Measurements from ENCODE around the gene SLC22A13. TPM values are rescaled to one million over a fixed set of nuclear protein-coding genes. Genes with fewer than 3 reads are reported as not detected.

The SLC22A13 gene
- total and polyA plus RNA-seq, 10 of the 15 experiments (the other 5 are each of a cell fraction or from before 2014, with no cell fraction given): 0.03 to 0.19 (median 0.11) TPM; not detected in 5

DNA sequence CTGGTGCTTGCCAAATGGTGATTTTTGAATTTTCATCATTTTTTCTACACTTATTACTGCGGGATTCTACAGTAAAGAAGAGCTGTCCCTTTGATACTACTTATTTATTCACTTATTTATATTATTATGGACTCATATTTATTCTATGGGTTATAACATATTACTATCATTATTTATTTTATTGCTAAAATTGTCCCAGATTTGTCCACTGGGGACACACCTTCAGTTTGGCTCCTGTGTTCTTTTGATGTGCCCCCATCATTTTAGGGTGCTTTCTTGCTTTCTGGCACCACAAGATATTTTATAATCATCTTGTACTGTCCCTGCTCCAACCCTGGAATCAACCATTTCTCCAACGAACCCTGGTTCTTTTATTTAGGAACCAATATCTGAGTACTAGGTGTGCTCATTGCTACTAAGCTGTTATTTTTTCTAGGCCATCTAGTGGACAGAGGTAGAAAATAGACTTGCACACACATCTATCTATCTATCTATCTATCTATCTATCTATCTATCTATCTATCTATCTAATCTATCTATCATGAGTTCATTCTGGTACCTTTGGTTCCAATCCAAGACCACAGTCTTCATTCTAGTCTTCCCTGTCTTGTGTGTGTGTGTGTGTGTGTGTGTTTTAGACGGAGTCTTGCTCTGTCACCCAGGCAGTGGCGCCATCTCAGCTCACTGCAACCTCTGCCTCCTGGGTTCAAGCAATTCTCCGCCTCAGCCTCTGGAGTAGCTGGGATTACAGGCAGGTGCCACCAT is 32.5 kb downstream of the SLC22A13 start (continued):
- TF ChIP-seq, protein P1, sequence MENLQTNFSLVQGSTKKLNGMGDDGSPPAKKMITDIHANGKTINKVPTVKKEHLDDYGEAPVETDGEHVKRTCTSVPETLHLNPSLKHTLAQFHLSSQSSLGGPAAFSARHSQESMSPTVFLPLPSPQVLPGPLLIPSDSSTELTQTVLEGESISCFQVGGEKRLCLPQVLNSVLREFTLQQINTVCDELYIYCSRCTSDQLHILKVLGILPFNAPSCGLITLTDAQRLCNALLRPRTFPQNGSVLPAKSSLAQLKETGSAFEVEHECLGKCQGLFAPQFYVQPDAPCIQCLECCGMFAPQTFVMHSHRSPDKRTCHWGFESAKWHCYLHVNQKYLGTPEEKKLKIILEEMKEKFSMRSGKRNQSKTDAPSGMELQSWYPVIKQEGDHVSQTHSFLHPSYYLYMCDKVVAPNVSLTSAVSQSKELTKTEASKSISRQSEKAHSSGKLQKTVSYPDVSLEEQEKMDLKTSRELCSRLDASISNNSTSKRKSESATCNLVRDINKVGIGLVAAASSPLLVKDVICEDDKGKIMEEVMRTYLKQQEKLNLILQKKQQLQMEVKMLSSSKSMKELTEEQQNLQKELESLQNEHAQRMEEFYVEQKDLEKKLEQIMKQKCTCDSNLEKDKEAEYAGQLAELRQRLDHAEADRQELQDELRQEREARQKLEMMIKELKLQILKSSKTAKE (IDR thresholded peaks at IDR 0.05; ENCODE audit: low read depth, poor library complexity, severe bottlenecking): no peak
- no peak for TF ChIP-seq FOS (IDR thresholded peaks at IDR 0.05; ENCODE audit: borderline replicate concordance, extremely low read depth, insufficient read length)
- no peak for TF ChIP-seq TBL1XR1 (IDR thresholded peaks at IDR 0.05; ENCODE audit: low read depth, low read length)
- TF ChIP-seq, protein P2, sequence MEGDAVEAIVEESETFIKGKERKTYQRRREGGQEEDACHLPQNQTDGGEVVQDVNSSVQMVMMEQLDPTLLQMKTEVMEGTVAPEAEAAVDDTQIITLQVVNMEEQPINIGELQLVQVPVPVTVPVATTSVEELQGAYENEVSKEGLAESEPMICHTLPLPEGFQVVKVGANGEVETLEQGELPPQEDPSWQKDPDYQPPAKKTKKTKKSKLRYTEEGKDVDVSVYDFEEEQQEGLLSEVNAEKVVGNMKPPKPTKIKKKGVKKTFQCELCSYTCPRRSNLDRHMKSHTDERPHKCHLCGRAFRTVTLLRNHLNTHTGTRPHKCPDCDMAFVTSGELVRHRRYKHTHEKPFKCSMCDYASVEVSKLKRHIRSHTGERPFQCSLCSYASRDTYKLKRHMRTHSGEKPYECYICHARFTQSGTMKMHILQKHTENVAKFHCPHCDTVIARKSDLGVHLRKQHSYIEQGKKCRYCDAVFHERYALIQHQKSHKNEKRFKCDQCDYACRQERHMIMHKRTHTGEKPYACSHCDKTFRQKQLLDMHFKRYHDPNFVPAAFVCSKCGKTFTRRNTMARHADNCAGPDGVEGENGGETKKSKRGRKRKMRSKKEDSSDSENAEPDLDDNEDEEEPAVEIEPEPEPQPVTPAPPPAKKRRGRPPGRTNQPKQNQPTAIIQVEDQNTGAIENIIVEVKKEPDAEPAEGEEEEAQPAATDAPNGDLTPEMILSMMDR (IDR thresholded peaks at IDR 0.05 in 2 of 3, conservative IDR thresholded peaks at IDR 0.05 in 1 of 3; ENCODE audit: control insufficient read depth in 2 of 3, extremely low read depth in 1 of 3, insufficient read depth in 1 of 3, low read depth in 3 of 3, low read length in 3 of 3): peak; percentile 23 to 40 (median 28); a peak in 3 of 6 replicates
- TF ChIP-seq ESRRA (IDR thresholded peaks at IDR 0.05; ENCODE audit: low read length): no peak
- TF ChIP-seq ZNF207 (IDR thresholded peaks at IDR 0.05; ENCODE audit: borderline replicate concordance): no peak
- TF ChIP-seq, protein P3, sequence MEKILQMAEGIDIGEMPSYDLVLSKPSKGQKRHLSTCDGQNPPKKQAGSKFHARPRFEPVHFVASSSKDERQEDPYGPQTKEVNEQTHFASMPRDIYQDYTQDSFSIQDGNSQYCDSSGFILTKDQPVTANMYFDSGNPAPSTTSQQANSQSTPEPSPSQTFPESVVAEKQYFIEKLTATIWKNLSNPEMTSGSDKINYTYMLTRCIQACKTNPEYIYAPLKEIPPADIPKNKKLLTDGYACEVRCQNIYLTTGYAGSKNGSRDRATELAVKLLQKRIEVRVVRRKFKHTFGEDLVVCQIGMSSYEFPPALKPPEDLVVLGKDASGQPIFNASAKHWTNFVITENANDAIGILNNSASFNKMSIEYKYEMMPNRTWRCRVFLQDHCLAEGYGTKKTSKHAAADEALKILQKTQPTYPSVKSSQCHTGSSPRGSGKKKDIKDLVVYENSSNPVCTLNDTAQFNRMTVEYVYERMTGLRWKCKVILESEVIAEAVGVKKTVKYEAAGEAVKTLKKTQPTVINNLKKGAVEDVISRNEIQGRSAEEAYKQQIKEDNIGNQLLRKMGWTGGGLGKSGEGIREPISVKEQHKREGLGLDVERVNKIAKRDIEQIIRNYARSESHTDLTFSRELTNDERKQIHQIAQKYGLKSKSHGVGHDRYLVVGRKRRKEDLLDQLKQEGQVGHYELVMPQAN (conservative IDR thresholded peaks at IDR 0.05): no peak
- TF ChIP-seq EZH2 (IDR thresholded peaks at IDR 0.05; ENCODE audit: borderline replicate concordance, control insufficient read depth, low read depth, low read length): no peak
- TF ChIP-seq TCF3 (IDR thresholded peaks at IDR 0.05; ENCODE audit: borderline replicate concordance, insufficient read depth, low read depth, low read length): no peak
- TF ChIP-seq, protein P4, sequence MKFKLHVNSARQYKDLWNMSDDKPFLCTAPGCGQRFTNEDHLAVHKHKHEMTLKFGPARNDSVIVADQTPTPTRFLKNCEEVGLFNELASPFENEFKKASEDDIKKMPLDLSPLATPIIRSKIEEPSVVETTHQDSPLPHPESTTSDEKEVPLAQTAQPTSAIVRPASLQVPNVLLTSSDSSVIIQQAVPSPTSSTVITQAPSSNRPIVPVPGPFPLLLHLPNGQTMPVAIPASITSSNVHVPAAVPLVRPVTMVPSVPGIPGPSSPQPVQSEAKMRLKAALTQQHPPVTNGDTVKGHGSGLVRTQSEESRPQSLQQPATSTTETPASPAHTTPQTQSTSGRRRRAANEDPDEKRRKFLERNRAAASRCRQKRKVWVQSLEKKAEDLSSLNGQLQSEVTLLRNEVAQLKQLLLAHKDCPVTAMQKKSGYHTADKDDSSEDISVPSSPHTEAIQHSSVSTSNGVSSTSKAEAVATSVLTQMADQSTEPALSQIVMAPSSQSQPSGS (IDR thresholded peaks at IDR 0.05; ENCODE audit: low read length): no peak
- TF ChIP-seq HDAC2 (IDR thresholded peaks at IDR 0.05): no peak
- no peak for TF ChIP-seq TARDBP (IDR thresholded peaks at IDR 0.05; ENCODE audit: borderline replicate concordance)
- no peak for TF ChIP-seq STAT1 (conservative IDR thresholded peaks at IDR 0.05)
- TF ChIP-seq RCOR1 (conservative IDR thresholded peaks at IDR 0.05; ENCODE audit: low read depth, low read length): no peak
- TF ChIP-seq SMARCA5 (IDR thresholded peaks at IDR 0.05): no peak
- no peak for TF ChIP-seq NFIC (IDR thresholded peaks at IDR 0.05; ENCODE audit: low read depth, low read length)
- no peak for TF ChIP-seq TCF12 (IDR thresholded peaks at IDR 0.05; ENCODE audit: low read depth, low read length)
- TF ChIP-seq SREBF2 (IDR thresholded peaks at IDR 0.05; ENCODE audit: low read length): no peak
- TF ChIP-seq SMC3 (IDR thresholded peaks at IDR 0.05; ENCODE audit: borderline replicate concordance, low read length): peak; percentile 37; the same call in 1 of the 2 replicates
- TF ChIP-seq IKZF2 (IDR thresholded peaks at IDR 0.05): no peak
- no peak for TF ChIP-seq ZBED1 (IDR thresholded peaks at IDR 0.05; ENCODE audit: borderline replicate concordance)
